PC-3 (cell line): Measurements from ENCODE around the gene N4BP3.

Experiments used
- CTCF ChIP-seq: fragments of 300-600 bp; sonication (generic); conservative IDR thresholded peaks from 2 replicates; pipeline ENCODE4 v1.5.1; 2017; ENCODE audit warnings: antibody characterized with exemption, low read depth, mild to moderate bottlenecking, low read length
- EZH2 ChIP-seq: fragments of 300-600 bp; sonication (generic); IDR thresholded peaks from one replicate; pipeline ENCODE4 v1.6.1; 2017; ENCODE audit warnings: antibody characterized with exemption, mild to moderate bottlenecking, low read length; ENCODE audit not compliant: unreplicated experiment

GRCh38 chr5:178067755-178068154 is 45.6 kb upstream of the N4BP3 start:
- TF ChIP-seq EZH2 (no peak), CTCF (no peak)
